GM12874 (cell line): Measurements from ENCODE around the gene FNIP1.

ENCODE experiments used
- TF ChIP-seq, protein P1 (sequence below): IDR thresholded peaks from 2 replicates; pipeline ENCODE4 v1.5.1; 2011; ENCODE audit warnings: low read depth, mild to moderate bottlenecking, control low read depth, low read length, moderate library complexity; ENCODE audit not compliant: insufficient read depth

Gene FNIP1

DNA sequence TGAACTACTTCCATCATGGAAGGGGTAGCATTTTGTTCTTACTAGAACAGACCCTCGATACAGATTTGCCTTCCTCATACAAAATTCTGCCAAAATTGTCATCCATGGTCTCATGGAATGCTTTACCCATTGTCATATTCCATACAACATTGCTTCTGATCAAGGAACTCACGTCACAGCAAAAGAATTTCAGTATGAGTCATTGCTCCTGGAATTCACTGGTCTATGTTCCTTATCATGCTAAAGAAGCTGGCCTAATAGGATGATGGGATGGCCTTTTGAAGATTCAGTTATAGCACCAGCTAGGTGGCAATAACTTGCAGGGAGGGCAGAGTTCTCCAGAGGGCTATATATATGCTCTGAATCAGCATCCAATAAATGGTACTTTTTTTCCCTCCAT, 18.2 kb upstream of the FNIP1 start:
- TF ChIP-seq, protein P1, sequence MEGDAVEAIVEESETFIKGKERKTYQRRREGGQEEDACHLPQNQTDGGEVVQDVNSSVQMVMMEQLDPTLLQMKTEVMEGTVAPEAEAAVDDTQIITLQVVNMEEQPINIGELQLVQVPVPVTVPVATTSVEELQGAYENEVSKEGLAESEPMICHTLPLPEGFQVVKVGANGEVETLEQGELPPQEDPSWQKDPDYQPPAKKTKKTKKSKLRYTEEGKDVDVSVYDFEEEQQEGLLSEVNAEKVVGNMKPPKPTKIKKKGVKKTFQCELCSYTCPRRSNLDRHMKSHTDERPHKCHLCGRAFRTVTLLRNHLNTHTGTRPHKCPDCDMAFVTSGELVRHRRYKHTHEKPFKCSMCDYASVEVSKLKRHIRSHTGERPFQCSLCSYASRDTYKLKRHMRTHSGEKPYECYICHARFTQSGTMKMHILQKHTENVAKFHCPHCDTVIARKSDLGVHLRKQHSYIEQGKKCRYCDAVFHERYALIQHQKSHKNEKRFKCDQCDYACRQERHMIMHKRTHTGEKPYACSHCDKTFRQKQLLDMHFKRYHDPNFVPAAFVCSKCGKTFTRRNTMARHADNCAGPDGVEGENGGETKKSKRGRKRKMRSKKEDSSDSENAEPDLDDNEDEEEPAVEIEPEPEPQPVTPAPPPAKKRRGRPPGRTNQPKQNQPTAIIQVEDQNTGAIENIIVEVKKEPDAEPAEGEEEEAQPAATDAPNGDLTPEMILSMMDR, result no peak

DNA sequence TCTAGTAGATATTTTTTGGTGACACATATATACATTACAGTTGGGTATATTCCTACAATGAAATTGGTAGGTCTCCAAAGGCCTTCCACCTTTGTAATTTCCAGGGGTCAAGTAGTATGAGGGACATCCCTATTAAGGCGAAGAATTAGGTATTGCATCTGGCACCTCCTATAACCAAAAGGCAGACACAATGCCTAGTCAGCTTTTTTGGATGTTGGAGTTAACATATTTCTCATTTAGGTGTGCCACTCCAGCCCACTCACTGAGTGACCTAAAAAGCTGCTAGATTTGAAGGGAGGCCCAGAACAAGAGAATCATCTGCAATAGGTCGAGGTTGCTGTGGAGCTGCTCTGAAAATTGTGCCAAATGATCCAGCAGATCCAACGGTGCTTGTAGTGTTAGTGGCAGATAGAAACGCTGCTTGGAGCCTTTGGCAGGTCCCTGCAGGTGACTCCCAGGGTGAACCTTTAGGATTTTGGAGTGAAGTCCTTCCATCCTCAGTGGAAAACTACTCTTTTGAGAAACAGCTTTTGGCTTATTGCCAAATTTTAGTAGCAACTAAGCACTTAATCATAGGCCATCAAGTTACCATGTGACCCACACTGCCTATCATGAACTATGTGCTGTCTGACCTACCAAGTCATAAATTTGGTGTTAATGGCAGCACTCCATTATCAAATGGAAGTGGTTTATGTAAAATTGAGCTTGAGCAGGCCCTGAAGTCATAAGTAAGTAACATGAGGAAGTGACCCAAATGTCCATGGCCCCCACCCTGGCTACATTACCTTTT, 15.7 kb upstream of the FNIP1 start:
- TF ChIP-seq, protein P1, result no peak

DNA sequence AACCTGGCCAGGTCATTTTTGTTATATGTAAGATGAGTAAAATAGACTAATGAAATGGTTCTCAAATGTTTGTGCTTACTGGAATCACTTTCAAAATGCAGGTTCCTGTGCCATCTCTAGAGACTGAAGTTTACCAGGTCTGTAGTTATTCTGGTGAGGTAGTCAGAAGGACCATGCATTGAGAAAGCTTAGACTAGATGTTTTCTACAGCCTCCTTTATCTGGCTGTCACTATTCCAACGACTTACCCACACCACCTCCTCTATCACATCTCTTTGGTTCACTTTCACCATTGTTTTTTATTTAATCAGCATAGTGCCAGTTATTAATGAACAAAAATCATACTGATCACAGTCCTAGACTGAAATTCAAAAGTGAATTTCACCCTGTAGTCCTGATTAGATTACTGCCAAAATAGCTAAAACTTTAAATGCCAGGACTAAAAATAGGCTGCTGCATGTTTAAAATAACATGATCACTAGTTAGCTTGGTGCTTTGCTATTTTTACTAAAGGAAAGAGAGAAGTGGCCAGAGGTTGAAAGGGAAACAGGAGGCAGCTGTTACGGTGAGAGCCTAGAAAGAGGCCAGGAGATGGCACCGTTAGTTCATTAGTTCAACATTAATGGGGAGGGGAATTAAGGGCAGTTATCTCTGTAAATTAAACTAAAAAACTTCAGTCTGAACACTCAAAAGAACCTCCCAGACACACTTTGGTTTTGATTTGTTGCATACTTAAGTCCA, 13.9 kb upstream of the FNIP1 start:
- TF ChIP-seq, protein P1, result peak; percentile 22; the same call in 1 of the 2 replicates

DNA sequence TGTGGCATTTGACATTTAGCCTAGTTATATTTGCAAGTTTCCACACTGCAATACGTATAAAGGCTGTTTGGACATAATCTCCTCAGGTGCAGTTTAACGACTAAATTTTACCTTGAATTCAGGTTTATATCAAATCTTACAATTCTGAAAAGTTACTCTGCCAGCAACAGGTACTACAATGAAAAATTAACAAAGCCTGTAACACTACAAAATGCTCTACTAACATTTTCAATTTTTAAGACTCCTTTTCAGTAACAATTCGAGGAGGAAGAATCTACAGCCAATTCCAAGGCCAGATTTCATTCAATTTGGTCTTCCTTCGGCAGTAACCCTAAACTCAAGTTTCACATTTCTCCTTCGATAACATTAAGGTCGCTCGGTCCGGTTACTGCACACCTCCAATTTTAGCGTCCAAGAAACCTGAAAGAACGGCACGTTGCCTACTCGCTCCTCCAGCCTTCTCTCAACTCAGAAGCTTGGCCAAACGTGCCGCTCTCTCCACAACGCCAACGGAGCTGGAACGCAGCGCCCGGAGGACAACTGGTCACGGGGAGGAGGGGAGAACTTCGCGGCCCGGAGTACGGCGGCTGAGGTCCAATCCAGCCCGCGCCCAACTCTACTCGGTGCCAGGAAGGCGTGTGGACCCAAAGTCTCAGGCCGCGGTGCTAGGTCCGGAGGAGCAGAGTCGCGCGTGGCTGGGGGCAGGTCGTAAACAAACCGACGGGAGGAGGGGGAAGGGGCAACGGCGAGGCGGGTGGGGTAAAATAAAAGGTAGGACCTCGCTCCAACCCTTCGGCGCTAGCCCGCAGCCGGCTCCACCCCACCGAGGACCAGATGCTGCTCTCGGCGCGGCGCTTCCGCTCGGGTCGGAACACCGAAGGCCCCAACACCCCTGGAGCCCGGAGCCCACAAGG, 681 bp downstream of the FNIP1 start:
- TF ChIP-seq, protein P1, result no peak

DNA sequence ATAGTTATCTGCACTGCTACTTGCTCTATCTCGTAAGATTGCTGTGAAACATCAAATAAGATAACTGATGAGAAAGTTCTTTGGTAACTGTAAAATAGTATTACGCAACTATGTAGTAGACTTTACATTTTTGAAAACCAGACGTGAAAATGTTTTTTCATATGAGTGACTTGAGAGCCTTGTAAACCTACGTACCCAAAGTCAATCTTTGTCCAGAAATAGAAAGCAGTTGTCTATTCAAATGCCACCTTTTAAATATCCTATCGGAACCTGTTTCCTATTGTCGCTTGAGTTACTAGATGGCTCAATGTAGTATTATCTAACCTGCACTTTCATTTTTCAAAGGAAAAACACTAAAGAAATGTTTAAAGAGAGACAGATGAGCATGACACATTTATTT, 1.6 kb downstream of the FNIP1 start:
- TF ChIP-seq, protein P1, result no peak

DNA sequence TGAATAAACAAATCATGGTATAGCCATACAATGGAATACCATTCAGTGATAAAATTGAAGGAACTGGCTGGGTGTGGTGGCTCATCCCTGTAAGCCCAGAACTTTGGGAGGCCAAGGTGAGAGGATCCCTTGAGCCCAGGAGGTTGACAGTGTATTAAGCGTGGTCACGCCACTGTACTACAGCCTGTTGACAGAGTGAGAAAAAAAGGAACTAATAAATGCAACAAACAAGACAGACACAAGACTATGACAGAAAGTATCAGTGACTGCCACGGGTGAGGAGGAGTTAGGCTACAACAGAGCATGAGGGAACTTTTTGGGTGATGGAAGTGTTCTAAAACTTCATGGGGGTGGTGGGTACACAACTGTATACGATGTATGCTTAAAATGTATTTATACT, 2.2 kb downstream of the FNIP1 start:
- TF ChIP-seq, protein P1, result no peak

DNA sequence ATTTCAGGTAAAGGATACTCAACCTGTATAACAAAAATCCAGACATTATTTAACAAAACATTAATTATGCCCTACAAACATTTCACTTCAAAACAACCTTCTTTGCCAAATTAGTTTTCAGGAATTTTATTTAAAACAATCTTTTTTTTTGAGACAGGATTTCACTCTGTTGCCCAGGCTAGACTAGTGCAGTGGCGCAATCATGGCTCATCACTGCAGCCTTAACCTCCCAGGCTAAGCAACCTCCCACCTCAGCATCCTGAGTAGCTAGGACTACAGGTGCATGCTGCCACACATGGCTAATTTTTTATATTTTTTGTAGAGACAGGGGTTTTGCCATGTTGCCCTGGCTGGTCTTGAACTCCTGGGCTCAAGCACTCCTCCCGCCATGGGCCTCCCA, 3.9 kb downstream of the FNIP1 start:
- TF ChIP-seq, protein P1, result no peak
